SK-MEL-5 (cell line): Measurements from ENCODE around the gene CAPN10. TPM values are rescaled to one million over a fixed set of nuclear protein-coding genes. Genes with fewer than 3 reads are reported as not detected.

Experiments used
- DNase-seq: peaks from one replicate; pipeline ENCODE4 v3.0.0-alpha.2; 2016; ENCODE audit warnings: low read depth, low spot score
- in situ Hi-C: cut with HindIII; loops from 2 replicates; pipeline ENCODE4 v1.10.0; 2016; ENCODE audit warnings: low sequenced_read_pairs, high pct_unique_total_duplicates, low pct_unique_long_range_greater_than_20kb
- total RNA-seq: library from RNA; depleted of rRNA; stranded (reverse); fragments of >200 nt; shearing (Covaris generic); gene quantifications from 2 replicates; pipeline ENCODE4 v1.2.3, GENCODE V29; 2014

The CAPN10 gene
- total RNA-seq, 1 experiment from 2014 or later, result 20.7 TPM

GRCh38 chr2:240571314-240571973 lies 15.1 kb upstream of the CAPN10 start:
- in situ Hi-C loops, result no loop called here

GRCh38 chr2:240572141-240573031 lies 14.1 kb upstream of the CAPN10 start:
- DNase-seq, result no peak
- in situ Hi-C loops, result no loop called here

More at GRCh38 chr2:240571314-240571973, 15.1 kb upstream of the CAPN10 start:
- DNase-seq, result no peak

- in situ Hi-C loops, result no loop called here
- no peak for DNase-seq
These were observed 13.4 kb upstream of the CAPN10 start for GRCh38 chr2:240573071-240573515.

- in situ Hi-C loops, result no loop called here
- DNase-seq, result no peak
These were observed 12.8 kb upstream of the CAPN10 start for GRCh38 chr2:240573516-240574385.

- in situ Hi-C loops, result no loop called here
- DNase-seq, result no peak
These were observed 12.0 kb upstream of the CAPN10 start for GRCh38 chr2:240574386-240575100.

- in situ Hi-C loops, result no loop called here
- no peak for DNase-seq
These were observed 11.2 kb upstream of the CAPN10 start for GRCh38 chr2:240575101-240575965.

- DNase-seq, result no peak
These were observed 10.5 kb upstream of the CAPN10 start for GRCh38 chr2:240576036-240576435.

GRCh38 chr2:240576436-240577205 lies 9.9 kb upstream of the CAPN10 start:
- in situ Hi-C loops, result no loop called here
- no peak for DNase-seq

More at GRCh38 chr2:240576036-240576435, 10.5 kb upstream of the CAPN10 start:
- in situ Hi-C loops, result no loop called here

- no peak for DNase-seq
- in situ Hi-C loops, result no loop called here
These were observed 9.0 kb upstream of the CAPN10 start for GRCh38 chr2:240577281-240578109.

- in situ Hi-C loops, result no loop called here
- DNase-seq, result no peak
These were observed 8.5 kb upstream of the CAPN10 start for GRCh38 chr2:240578110-240578450.

- in situ Hi-C loops, result no loop called here
- no peak for DNase-seq
These were observed 8.0 kb upstream of the CAPN10 start for GRCh38 chr2:240578488-240578887.

GRCh38 chr2:240579071-240579762 lies 7.3 kb upstream of the CAPN10 start:
- in situ Hi-C loops, result no loop called here

GRCh38 chr2:240579771-240580614 lies 6.5 kb upstream of the CAPN10 start:
- no peak for DNase-seq
- in situ Hi-C loops, result no loop called here

More at GRCh38 chr2:240579071-240579762, 7.3 kb upstream of the CAPN10 start:
- no peak for DNase-seq

- peak; percentile 69 for DNase-seq
- in situ Hi-C loops, result no loop called here
These were observed 4.7 kb upstream of the CAPN10 start for GRCh38 chr2:240581811-240582210.
